Measurements from ENCODE around the gene ACP7.

GRCh38 chr19:39125199-39125553 is 41.0 kb downstream of the ACP7 start:
- TF ChIP-seq CREB1 (CRISPR knock-in tag; IDR thresholded peaks at IDR 0.05) (no peak), CBFB (CRISPR knock-in tag; IDR thresholded peaks at IDR 0.05; ENCODE audit: low read depth) (no peak), CTCF (IDR thresholded peaks at IDR 0.05) (no peak), TEAD4 (CRISPR knock-in tag; IDR thresholded peaks at IDR 0.05) (no peak), E2F5 (CRISPR knock-in tag; IDR thresholded peaks at IDR 0.05) (no peak)
